Neuronal stem cell (in vitro differentiated cells): Measurements from ENCODE around the gene LTV1.

ENCODE experiments used
- DNase-seq: peaks from one replicate; pipeline ENCODE4 v3.0.0-alpha.2; 2013; ENCODE audit warnings: low spot score
- H2AFZ ChIP-seq: one replicate; pipeline ENCODE4 v1.6.1; 2013; ENCODE audit warnings: mild to moderate bottlenecking, low read length, inconsistent platforms
- H2AK5ac ChIP-seq: 2 replicates; pipeline ENCODE4 v1.6.1; 2013; ENCODE audit warnings: low read depth, mild to moderate bottlenecking, inconsistent platforms, low read length, moderate library complexity, mixed read lengths
- H2BK120ac ChIP-seq: 2 replicates; pipeline ENCODE4 v1.6.1; 2013; ENCODE audit warnings: low read depth, mild to moderate bottlenecking, inconsistent platforms, low read length, moderate library complexity, mixed read lengths
- H2BK12ac ChIP-seq: one replicate; pipeline ENCODE4 v1.6.1; 2013; ENCODE audit warnings: low read length, inconsistent platforms
- H2BK15ac ChIP-seq: 2 replicates; pipeline ENCODE4 v1.6.1; 2013; ENCODE audit warnings: mild to moderate bottlenecking, low read length, inconsistent platforms, mixed read lengths
- H2BK5ac ChIP-seq: one replicate; pipeline ENCODE4 v1.6.1; 2013; ENCODE audit warnings: inconsistent platforms, mild to moderate bottlenecking, low read length, moderate library complexity
- H3K14ac ChIP-seq: one replicate; pipeline ENCODE4 v1.6.1; 2013; ENCODE audit warnings: low read length, inconsistent platforms
- H3K18ac ChIP-seq: 2 replicates; pipeline ENCODE4 v1.6.1; 2013; ENCODE audit warnings: low read length, inconsistent platforms
- H3K23ac ChIP-seq: 2 replicates; pipeline ENCODE4 v1.6.1; 2013; ENCODE audit warnings: low read depth, mild to moderate bottlenecking, mixed read lengths, low read length, inconsistent platforms; ENCODE audit not compliant: poor library complexity
- H3K27ac ChIP-seq: replicated peaks from 3 replicates; pipeline ENCODE4 v1.5.1; 2013; ENCODE audit warnings: low read length, inconsistent platforms
- H3K27me3 ChIP-seq, 3 experiments: 2 replicates each; pipeline ENCODE4 v1.6.1; 2013; ENCODE audit warnings: low read length in 3 of 3, mild to moderate bottlenecking in 2 of 3, inconsistent platforms in 1 of 3, low read depth in 1 of 3, mixed read lengths in 1 of 3, moderate library complexity in 1 of 3; ENCODE audit not compliant: control insufficient read depth in 3 of 3, insufficient read depth in 3 of 3
- H3K36me3 ChIP-seq, 2 donors: replicated peaks in 1 of 2; 2 replicates each; pipeline ENCODE4 v1.6.1; 2013; ENCODE audit warnings: low read length in 2 of 2; ENCODE audit not compliant: control insufficient read depth in 2 of 2, insufficient read depth in 2 of 2
- H3K4ac ChIP-seq: 2 replicates; pipeline ENCODE4 v1.6.1; 2013; ENCODE audit warnings: inconsistent platforms, mild to moderate bottlenecking, low read length, moderate library complexity
- H3K4me1 ChIP-seq, 2 donors: 1 replicate in 1 of 2; 2 replicates in 1 of 2; pipeline ENCODE4 v1.6.1; 2013; ENCODE audit warnings: low read length in 2 of 2, low read depth in 1 of 2; ENCODE audit not compliant: control insufficient read depth in 2 of 2, insufficient read depth in 1 of 2
- H3K4me2 ChIP-seq: one replicate; pipeline ENCODE4 v1.6.1; 2013; ENCODE audit warnings: mild to moderate bottlenecking, low read length, inconsistent platforms; ENCODE audit not compliant: insufficient read depth, poor library complexity, severe bottlenecking
- H3K4me3 ChIP-seq, 2 donors: 2 replicates each; pipeline ENCODE4 v1.5.1; 2013; ENCODE audit warnings: low read length in 2 of 2, mild to moderate bottlenecking in 2 of 2, inconsistent platforms in 1 of 2, moderate library complexity in 1 of 2
- H3K79me1 ChIP-seq: one replicate; pipeline ENCODE4 v1.6.1; 2013; ENCODE audit warnings: low read depth, mild to moderate bottlenecking, inconsistent platforms, low read length, moderate library complexity
- H3K9ac ChIP-seq: one replicate; pipeline ENCODE4 v1.6.1; 2013; ENCODE audit warnings: mild to moderate bottlenecking, low read depth, low read length, inconsistent platforms; ENCODE audit not compliant: poor library complexity
- H3K9me3 ChIP-seq, 2 donors: replicated peaks in 1 of 2; 2 replicates each; pipeline versions ENCODE3 to v1.6.1; 2013; ENCODE audit warnings: low read length in 2 of 2, mild to moderate bottlenecking in 2 of 2, inconsistent platforms in 1 of 2, low read depth in 1 of 2, mixed read lengths in 1 of 2, moderate library complexity in 1 of 2; ENCODE audit not compliant: control insufficient read depth in 2 of 2, insufficient read depth in 1 of 2
- H4K8ac ChIP-seq: one replicate; pipeline ENCODE4 v1.6.1; 2013; ENCODE audit warnings: low read depth, mild to moderate bottlenecking, inconsistent platforms, low read length, moderate library complexity
- H4K91ac ChIP-seq: one replicate; pipeline ENCODE4 v1.6.1; 2013; ENCODE audit warnings: low read length, low read depth, mild to moderate bottlenecking, inconsistent platforms; ENCODE audit not compliant: poor library complexity
- WGBS, 2 donors: extraction: QIAGEN DNeasy Blood & Tissue Kit; methylation state at CpG; one replicate each; pipeline ENCODE4 v1.1.7; 2013; ENCODE audit warnings: missing lambda C conversion rate in 2 of 2, mixed read lengths in 1 of 2; ENCODE audit not compliant: insufficient read length in 2 of 2, insufficient replicate concordance in 1 of 2; ENCODE audit errors: extremely low coverage in 2 of 2; 5-methylcytosine and 5-hydroxymethylcytosine counted together

Gene LTV1

DNA sequence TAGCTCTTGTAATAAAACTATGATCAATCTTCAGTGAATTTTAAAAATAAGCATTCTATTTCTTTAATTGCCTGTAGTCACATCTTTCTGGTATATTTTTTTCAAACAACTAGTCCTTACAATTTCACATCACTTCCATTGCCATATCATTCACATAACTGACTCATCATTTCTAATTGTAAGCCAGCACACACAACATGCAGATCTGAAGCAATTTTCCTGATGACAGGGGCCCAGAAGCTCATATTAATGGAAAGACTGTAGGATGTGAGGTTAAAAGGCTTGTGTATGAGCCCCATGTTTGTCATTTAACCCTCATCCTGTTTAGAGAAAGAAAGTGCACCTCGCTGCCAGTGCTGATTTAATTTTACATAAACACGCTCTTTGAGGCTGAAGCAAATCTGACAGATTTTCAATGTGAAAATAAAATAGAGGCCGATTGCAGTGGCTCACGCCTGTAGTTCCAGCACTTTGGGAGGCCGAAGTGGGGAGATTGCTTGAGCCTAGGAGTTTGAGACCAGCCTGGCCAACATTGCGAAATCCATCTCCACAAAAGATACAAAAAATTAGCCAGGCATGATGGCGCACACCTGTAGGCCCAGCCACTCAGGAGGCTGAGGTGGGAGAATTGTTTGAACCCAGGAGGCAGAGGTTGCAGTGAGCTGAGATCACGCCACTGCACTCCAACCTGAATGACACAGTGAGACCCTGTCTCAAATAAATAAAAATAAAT lies 40.1 kb upstream of the LTV1 start:
- Histone ChIP-seq H3K27ac (no peak overlapping the region), H3K4ac (no peak overlapping the region), H3K9me3 (no peaks in the 10 kb centered on the region), H2BK5ac (no peak overlapping the region), H2BK15ac (no peak overlapping the region), H3K36me3 (peaks cover 2 to 25% of the 10 kb centered on the region in 2 donors), H2BK12ac (no peak overlapping the region), H4K8ac (no peak overlapping the region), H3K18ac (no peak overlapping the region), H3K4me2 (no peak overlapping the region), H2BK120ac (no peak overlapping the region), H4K91ac (no peak overlapping the region), H3K4me1 (no peaks in the 10 kb centered on the region), H2AK5ac (no peak overlapping the region), H3K9ac (no peak overlapping the region), H2AFZ (no peak overlapping the region), H3K14ac (no peak overlapping the region), H3K4me3 (no peak overlapping the region), H3K27me3 (no peaks in the 10 kb centered on the region), H3K23ac (no peak overlapping the region), H3K79me1 (no peaks in the 10 kb centered on the region)
- WGBS, 2 donors = no CpG with 5 or more reads among the region's 8 CpGs
- DNase-seq = no peak

DNA sequence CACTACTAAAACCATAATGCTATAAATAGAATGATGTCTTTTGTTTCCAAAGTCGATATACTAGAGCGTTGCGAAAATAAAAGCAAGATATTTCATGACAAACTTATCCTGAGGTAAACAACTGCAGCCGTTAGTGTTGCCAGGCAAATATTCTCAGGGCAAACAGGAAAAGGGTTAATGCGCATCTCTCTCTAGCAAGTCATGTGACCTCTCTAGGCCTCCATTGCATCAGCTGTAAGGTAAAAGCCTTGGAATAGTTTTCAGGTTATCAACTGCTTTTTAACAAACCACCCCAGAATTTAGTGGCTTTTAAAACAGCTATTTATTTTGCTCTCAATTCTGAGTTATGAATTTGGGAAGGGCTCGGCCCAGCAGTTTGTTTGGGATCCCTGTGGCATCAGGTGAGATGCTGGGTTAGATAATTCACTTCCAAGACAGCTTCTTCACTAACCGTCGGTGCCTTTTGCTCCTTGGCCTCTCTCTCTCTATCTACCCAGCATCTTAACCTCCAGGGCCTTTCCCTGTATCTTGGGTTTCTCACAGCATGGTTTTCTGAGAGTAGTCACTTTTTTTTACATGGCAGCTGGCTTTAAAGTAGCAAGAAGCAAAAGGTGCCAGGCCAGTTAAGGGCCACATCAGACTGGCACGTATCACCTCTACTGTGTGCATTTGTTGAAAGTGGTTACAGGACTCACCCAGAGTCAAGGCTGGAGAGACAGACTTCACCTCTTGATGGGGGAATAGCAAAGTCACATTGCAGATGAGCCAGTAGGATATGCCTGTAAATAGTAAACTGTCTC lies 39.2 kb upstream of the LTV1 start:
- Histone ChIP-seq H3K18ac (no peak overlapping the region), H3K4me1 (no peaks in the 10 kb centered on the region), H2BK5ac (no peak overlapping the region), H3K14ac (no peak overlapping the region), H3K23ac (no peak overlapping the region), H3K27ac (no peak overlapping the region), H2BK15ac (no peak overlapping the region), H3K9ac (no peak overlapping the region), H3K27me3 (no peaks in the 10 kb centered on the region), H3K4me3 (no peak overlapping the region), H3K79me1 (no peaks in the 10 kb centered on the region), H3K4ac (no peak overlapping the region), H4K8ac (no peak overlapping the region), H2BK120ac (no peak overlapping the region), H2AFZ (no peak overlapping the region), H3K36me3 (peaks cover 2 to 33% of the 10 kb centered on the region in 2 donors), H3K4me2 (no peak overlapping the region), H3K9me3 (no peaks in the 10 kb centered on the region), H2AK5ac (no peak overlapping the region), H4K91ac (no peak overlapping the region), H2BK12ac (no peak overlapping the region)
- no peak for DNase-seq
- no CpG with 5 or more reads among the region's 9 CpGs for WGBS, 2 donors

DNA sequence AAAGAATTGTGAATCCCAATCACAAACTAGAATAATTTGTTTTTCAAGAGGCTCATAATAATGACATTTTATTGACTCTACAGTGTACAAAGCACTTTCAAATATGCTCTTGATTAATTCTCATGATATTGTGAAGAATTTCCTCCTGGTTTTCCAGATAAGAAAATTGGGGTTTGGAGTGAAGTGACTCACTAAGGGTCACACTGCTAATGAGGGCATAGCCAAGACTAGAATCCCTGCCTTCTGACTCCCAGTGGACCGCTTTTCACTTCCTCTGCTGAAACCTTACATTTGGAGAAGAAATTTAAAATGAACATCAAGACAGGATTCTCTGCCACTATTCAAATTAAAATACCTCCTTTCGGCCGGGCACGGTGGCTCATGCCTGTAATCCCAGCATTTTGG lies 38.3 kb upstream of the LTV1 start:
- H2BK15ac ChIP-seq = no peak overlapping the region
- H2BK5ac ChIP-seq = no peak overlapping the region
- H3K18ac ChIP-seq = no peak overlapping the region
- H2BK120ac ChIP-seq = no peak overlapping the region
- H2AFZ ChIP-seq = no peak overlapping the region
- no peak overlapping the region for H2AK5ac ChIP-seq
- no peak overlapping the region for H3K9ac ChIP-seq
- H3K14ac ChIP-seq = no peak overlapping the region
- H3K79me1 ChIP-seq = no peaks in the 10 kb centered on the region
- no peak overlapping the region for H3K23ac ChIP-seq
- H3K4me2 ChIP-seq = no peak overlapping the region
- no CpG with 5 or more reads among the region's 4 CpGs for WGBS, 2 donors
- H3K27me3 ChIP-seq = no peaks in the 10 kb centered on the region
- DNase-seq = no peak
- H3K4ac ChIP-seq = no peak overlapping the region
- no peaks in the 10 kb centered on the region for H3K4me1 ChIP-seq
- H3K9me3 ChIP-seq = no peaks in the 10 kb centered on the region
- H2BK12ac ChIP-seq = no peak overlapping the region
- no peak overlapping the region for H3K4me3 ChIP-seq
- H3K27ac ChIP-seq = no peak overlapping the region
- H4K91ac ChIP-seq = no peak overlapping the region
- H3K36me3 ChIP-seq = peaks cover 2 to 34% of the 10 kb centered on the region in 2 donors
- H4K8ac ChIP-seq = no peak overlapping the region

DNA sequence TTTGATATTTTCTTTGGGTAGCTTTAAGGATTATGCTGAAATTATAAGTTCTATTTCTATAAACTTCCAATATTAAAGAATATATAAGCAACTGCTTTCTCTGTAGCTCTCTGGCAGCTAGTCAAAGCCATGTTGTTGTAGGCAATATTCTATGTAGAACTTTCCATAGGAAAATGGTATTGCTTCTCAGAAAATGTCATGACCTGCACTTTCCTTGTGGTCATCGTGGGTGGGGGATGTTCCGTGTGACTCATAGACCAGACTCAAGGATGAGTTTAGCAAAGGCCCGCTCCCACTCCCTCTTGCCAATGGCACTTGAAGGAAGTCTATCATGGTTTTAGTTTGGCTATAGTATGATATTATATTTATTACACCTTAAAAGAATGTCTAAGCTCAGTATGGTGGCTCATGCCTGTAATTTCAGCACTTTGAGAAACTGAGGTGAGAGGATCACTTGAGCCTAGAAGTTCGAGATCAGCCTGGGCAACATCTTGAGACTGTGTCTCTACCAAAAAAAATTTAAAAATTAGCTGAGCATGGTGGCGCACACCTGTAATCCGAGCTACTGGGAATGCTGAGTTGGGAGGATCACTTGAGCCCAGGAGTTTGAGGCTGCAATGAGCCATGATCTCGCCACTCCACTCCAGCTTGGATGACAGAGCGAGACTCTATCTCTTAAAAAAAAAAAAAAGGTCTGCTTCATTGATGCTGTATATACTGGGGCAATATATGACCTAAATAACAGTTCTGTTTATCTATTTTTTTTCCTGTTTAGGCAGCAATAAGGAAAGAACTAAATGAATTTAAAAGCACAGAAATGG lies 36.6 kb upstream of the LTV1 start:
- no peak overlapping the region for H3K4me3 ChIP-seq

More for the DNA sequence above, 36.6 kb upstream of the LTV1 start:
- no peak overlapping the region for H3K14ac ChIP-seq
- no peak for DNase-seq
- no peaks in the 10 kb centered on the region for H3K79me1 ChIP-seq
- H2AFZ ChIP-seq = no peak overlapping the region
- no peak overlapping the region for H3K9ac ChIP-seq
- H4K91ac ChIP-seq = no peak overlapping the region
- no peak overlapping the region for H3K4me2 ChIP-seq
- no peak overlapping the region for H3K23ac ChIP-seq
- H3K18ac ChIP-seq = no peak overlapping the region
- no CpG with 5 or more reads among the region's 8 CpGs for WGBS, 2 donors
- no peak overlapping the region for H2AK5ac ChIP-seq
- H3K27ac ChIP-seq = no peak overlapping the region
- peaks cover 2 to 34% of the 10 kb centered on the region in 2 donors for H3K36me3 ChIP-seq
- H2BK15ac ChIP-seq = no peak overlapping the region
- no peak overlapping the region for H2BK120ac ChIP-seq
- H2BK12ac ChIP-seq = no peak overlapping the region
- no peaks in the 10 kb centered on the region for H3K27me3 ChIP-seq
- H4K8ac ChIP-seq = no peak overlapping the region
- no peaks in the 10 kb centered on the region for H3K4me1 ChIP-seq
- H3K9me3 ChIP-seq = no peaks in the 10 kb centered on the region
- no peak overlapping the region for H3K4ac ChIP-seq
- H2BK5ac ChIP-seq = no peak overlapping the region
